H1 (cell line): ENCODE measurements around the gene PGGHG. TPM values are rescaled to one million over a fixed set of nuclear protein-coding genes. Genes with fewer than 3 reads are reported as not detected.

ENCODE experiments used
- CTCF ChIA-PET: fragments of 300-600 bp; sonication (Branson Sonifier 250); formaldehyde crosslinking; loops from one replicate; lab custom pipeline; 2021; ENCODE audit not compliant: partially characterized antibody; lab: Charles Lee
- POLR2A ChIA-PET: fragments of 300-600 bp; sonication (Branson Sonifier 250); formaldehyde crosslinking; loops from one replicate; lab custom pipeline; 2021; ENCODE audit warnings: inconsistent platforms; ENCODE audit not compliant: partially characterized antibody; lab: Charles Lee
- DNase-seq, 2 experiments: peaks; one replicate each; pipeline versions ENCODE4 v3.0.0 to v3.0.0-alpha.2; 2010 to 2022; ENCODE audit warnings: low spot score in 2 of 2, low read depth in 1 of 2, mixed read lengths in 1 of 2
- FAIRE-seq: peaks from 2 replicates; lab custom pipeline; 2011; peaks lifted over from hg19 to GRCh38; lab: Jason Lieb, UNC
- H2AFZ ChIP-seq: 2 replicates; pipeline ENCODE4 v1.8.1; 2012; ENCODE audit warnings: low read length, inconsistent platforms
- H2AK5ac ChIP-seq: 2 replicates; pipeline ENCODE4 v1.6.1; 2013; ENCODE audit warnings: low read depth, low read length
- H2BK120ac ChIP-seq: replicated peaks from 2 replicates; pipeline ENCODE3; 2013; ENCODE audit warnings: low read depth, low read length, inconsistent platforms
- H2BK12ac ChIP-seq: 2 replicates; pipeline ENCODE4 v1.6.1; 2013; ENCODE audit warnings: low read depth, low read length
- H2BK15ac ChIP-seq: 2 replicates; pipeline ENCODE4 v1.6.1; 2013; ENCODE audit warnings: low read length
- H2BK20ac ChIP-seq: 2 replicates; pipeline ENCODE4 v1.6.1; 2013; ENCODE audit warnings: low read length
- H2BK5ac ChIP-seq: 2 replicates; pipeline ENCODE4 v1.6.1; 2013; ENCODE audit warnings: low read depth, low read length
- H3K14ac ChIP-seq: 2 replicates; pipeline ENCODE4 v1.6.1; 2013; ENCODE audit warnings: inconsistent platforms; ENCODE audit not compliant: insufficient read length
- H3K18ac ChIP-seq: 2 replicates; pipeline ENCODE4 v1.6.1; 2013; ENCODE audit warnings: low read length; ENCODE audit errors: extremely low read depth
- H3K23ac ChIP-seq: 2 replicates; pipeline ENCODE4 v1.6.1; 2013; ENCODE audit warnings: inconsistent platforms; ENCODE audit not compliant: insufficient read length
- H3K23me2 ChIP-seq: 2 replicates; pipeline ENCODE4 v1.6.1; 2013; ENCODE audit warnings: low read depth, low read length
- H3K27ac ChIP-seq: 2 replicates; pipeline ENCODE4 v1.6.1; 2011; ENCODE audit warnings: low read depth, low read length, inconsistent platforms
- H3K27me3 ChIP-seq, 4 experiments: replicated peaks in 1 of 4; 1 replicate in 1 of 4; 2 replicates in 3 of 4; pipeline versions ENCODE4 v1.6.1 to v1.8.1; 2011 to 2013; ENCODE audit warnings: low read length in 3 of 4, mild to moderate bottlenecking in 3 of 4, inconsistent platforms in 2 of 4, mixed read lengths in 2 of 4, moderate library complexity in 1 of 4; ENCODE audit not compliant: control insufficient read depth in 3 of 4, insufficient read depth in 3 of 4; ENCODE audit errors: extremely low read depth in 1 of 4
- H3K36me3 ChIP-seq, 4 experiments: 2 replicates each; pipeline versions ENCODE4 v1.6.1 to v1.8.1; 2011 to 2013; ENCODE audit warnings: mild to moderate bottlenecking in 4 of 4, low read length in 3 of 4, moderate library complexity in 2 of 4, control low read depth in 1 of 4, inconsistent platforms in 1 of 4; ENCODE audit not compliant: insufficient read depth in 4 of 4, control insufficient read depth in 2 of 4
- H3K4ac ChIP-seq: replicated peaks from 2 replicates; pipeline ENCODE3; 2013; ENCODE audit warnings: low read length, low read depth, mixed read lengths, inconsistent platforms; ENCODE audit not compliant: insufficient read length
- H3K4me1 ChIP-seq, 4 experiments: replicated peaks in 1 of 4; 1 replicate in 1 of 4; 2 replicates in 3 of 4; pipeline versions ENCODE4 v1.6.1 to v1.8.1; 2011 to 2013; ENCODE audit warnings: low read length in 3 of 4, inconsistent platforms in 2 of 4, mixed read lengths in 1 of 4; ENCODE audit not compliant: insufficient read depth in 4 of 4, control insufficient read depth in 3 of 4
- H3K4me2 ChIP-seq, 2 experiments: 2 replicates each; pipeline versions ENCODE4 v1.6.1 to v1.8.1; 2011 to 2013; ENCODE audit warnings: low read depth in 2 of 2, low read length in 2 of 2, control low read depth in 1 of 2, inconsistent platforms in 1 of 2, mild to moderate bottlenecking in 1 of 2; ENCODE audit not compliant: insufficient read depth in 1 of 2
- H3K4me3 ChIP-seq, 4 experiments: fragments of 200-600, 300-600 bp in 1 of 4; sonication (generic), shearing (Covaris generic), sonication (Bioruptor Twin) in 1 of 4; 2 replicates each; pipeline versions ENCODE4 v1.5.1 to v1.8.1; 2011 to 2016; ENCODE audit warnings: low read length in 4 of 4, low read depth in 3 of 4, control low read depth in 2 of 4, inconsistent platforms in 2 of 4, mild to moderate bottlenecking in 2 of 4, mixed read lengths in 1 of 4, moderate library complexity in 1 of 4; ENCODE audit not compliant: insufficient read depth in 2 of 4; ENCODE audit errors: extremely low read depth in 1 of 4
- H3K56ac ChIP-seq: replicated peaks from 2 replicates; pipeline ENCODE3; 2013; ENCODE audit warnings: low read depth, mild to moderate bottlenecking, mixed read lengths, low read length, inconsistent platforms; ENCODE audit not compliant: insufficient read length
- H3K79me1 ChIP-seq: 2 replicates; pipeline ENCODE4 v1.6.1; 2013; ENCODE audit warnings: low read depth, low read length, control low read depth
- H3K79me2 ChIP-seq, 2 experiments: 2 replicates each; pipeline versions ENCODE4 v1.6.1 to v1.8.1; 2012 to 2013; ENCODE audit warnings: low read length in 2 of 2, mild to moderate bottlenecking in 2 of 2, inconsistent platforms in 1 of 2; ENCODE audit not compliant: insufficient read depth in 2 of 2, control insufficient read depth in 1 of 2
- H3K9ac ChIP-seq, 4 experiments: replicated peaks in 1 of 4; 1 replicate in 1 of 4; 2 replicates in 3 of 4; pipeline versions ENCODE4 v1.6.1 to v1.8.1; 2011 to 2013; ENCODE audit warnings: low read depth in 3 of 4, low read length in 3 of 4, control low read depth in 2 of 4, mild to moderate bottlenecking in 2 of 4, moderate library complexity in 2 of 4, inconsistent platforms in 1 of 4; ENCODE audit errors: extremely low read depth in 1 of 4
- H3K9me3 ChIP-seq, 2 experiments: 2 replicates each; pipeline versions ENCODE4 v1.6.1 to v1.8.1; 2012 to 2013; ENCODE audit warnings: mild to moderate bottlenecking in 2 of 2, moderate library complexity in 2 of 2, control low read depth in 1 of 2, inconsistent platforms in 1 of 2, low read depth in 1 of 2, low read length in 1 of 2, mixed read lengths in 1 of 2; ENCODE audit not compliant: insufficient read depth in 2 of 2
- H4K20me1 ChIP-seq, 2 experiments: replicated peaks in 1 of 2; 2 replicates each; pipeline versions ENCODE3 to v1.8.1; 2011 to 2013; ENCODE audit warnings: inconsistent platforms in 2 of 2, low read length in 2 of 2, mild to moderate bottlenecking in 1 of 2; ENCODE audit not compliant: insufficient read depth in 2 of 2, control insufficient read depth in 1 of 2
- H4K5ac ChIP-seq: 2 replicates; pipeline ENCODE4 v1.6.1; 2013; ENCODE audit warnings: low read length, low read depth, mixed read lengths, inconsistent platforms; ENCODE audit not compliant: insufficient read length
- H4K8ac ChIP-seq: 2 replicates; pipeline ENCODE4 v1.8.0; 2013; ENCODE audit warnings: mild to moderate bottlenecking, moderate library complexity, low read length, inconsistent platforms; ENCODE audit not compliant: insufficient read depth; ENCODE audit errors: extremely low read depth
- H4K91ac ChIP-seq: replicated peaks from 2 replicates; pipeline ENCODE3; 2013; ENCODE audit warnings: low read length, mixed read lengths, inconsistent platforms; ENCODE audit not compliant: insufficient read length
- ATF3 ChIP-seq: IDR thresholded peaks from 2 replicates; pipeline ENCODE4 v1.6.1; 2011; ENCODE audit warnings: low read depth, mild to moderate bottlenecking, low read length; ENCODE audit not compliant: insufficient read depth
- CHD1 ChIP-seq: IDR thresholded peaks from 2 replicates; pipeline ENCODE4 v1.6.1; 2012; ENCODE audit warnings: low read depth, low read length, improper control_type of control experiment
- E2F6 ChIP-seq: IDR thresholded peaks from 2 replicates; pipeline ENCODE4 v1.6.1; 2012; ENCODE audit warnings: inconsistent platforms
- EGR1 ChIP-seq: IDR thresholded peaks from 2 replicates; pipeline ENCODE4 v1.6.1; 2011; ENCODE audit warnings: low read depth, low read length, borderline replicate concordance
- HDAC2 ChIP-seq, 2 experiments: fragments of 300-600 bp in 1 of 2; sonication (generic) in 1 of 2; IDR thresholded peaks; 2 replicates each; pipeline ENCODE4 v1.6.1; 2011 to 2012; ENCODE audit warnings: low read depth in 2 of 2, low read length in 2 of 2, mild to moderate bottlenecking in 2 of 2, moderate library complexity in 2 of 2, borderline replicate concordance in 1 of 2, inconsistent platforms in 1 of 2
- POLR2A ChIP-seq, 2 experiments: IDR thresholded peaks; 1 replicate in 1 of 2; 2 replicates in 1 of 2; pipeline ENCODE4 v1.6.1; 2011; ENCODE audit warnings: low read depth in 2 of 2, low read length in 2 of 2, mild to moderate bottlenecking in 2 of 2; ENCODE audit errors: control extremely low read depth in 1 of 2
- USF2 ChIP-seq: IDR thresholded peaks from 2 replicates; pipeline ENCODE4 v1.6.1; 2011; ENCODE audit warnings: low read length, improper control_type of control experiment
- ZNF274 ChIP-seq: IDR thresholded peaks from 2 replicates; pipeline ENCODE4 v1.7.0; 2012; ENCODE audit warnings: low read length, borderline replicate concordance; ENCODE audit errors: extremely low read depth
- WGBS, 2 experiments: shearing (Covaris generic) in 1 of 2; methylation state at CpG; one replicate each; pipeline versions ENCODE4 v1.1.6 to v1.1.7; 2013 to 2015; ENCODE audit warnings: low lambda C conversion rate in 2 of 2, mixed read lengths in 2 of 2, inconsistent platforms in 1 of 2, low coverage in 1 of 2, missing lambda C conversion rate in 1 of 2; ENCODE audit not compliant: insufficient replicate concordance in 2 of 2, insufficient coverage in 1 of 2, insufficient read length in 1 of 2; ENCODE audit errors: extremely low coverage in 1 of 2, missing lambda C conversion rate in 1 of 2; 5-methylcytosine and 5-hydroxymethylcytosine counted together
- polyA plus RNA-seq, 7 experiments: library from polyadenylated mRNA; depleted of rRNA in 3 of 7; stranded (reverse) in 5 of 7; unstranded in 2 of 7; fragments of >200 nt in 5 of 7; fragments of 200-250 nt in 2 of 7; gene quantifications; 1 replicate in 5 of 7; 2 replicates in 1 of 7; 4 replicates in 1 of 7; pipeline versions ENCODE4 v1.2.1 to v1.2.3, GENCODE V29; 2011 to 2013; ENCODE audit warnings: missing spikeins in 2 of 7, mixed read lengths in 2 of 7
- total RNA-seq: library from RNA; stranded (reverse); fragmentation: NEBNext Ultra II Directional; extraction: Animal tissue kit (Norgen Biotek cat#: 25700); gene quantifications from 2 replicates; pipeline ENCODE4 v1.2.1, GENCODE V29; 2021

The PGGHG gene
- total and polyA plus RNA-seq, 2 of the 8 experiments (the other 6 are each of a cell fraction or from before 2014, with no cell fraction given), result 34.8 to 60.7 TPM

DNA sequence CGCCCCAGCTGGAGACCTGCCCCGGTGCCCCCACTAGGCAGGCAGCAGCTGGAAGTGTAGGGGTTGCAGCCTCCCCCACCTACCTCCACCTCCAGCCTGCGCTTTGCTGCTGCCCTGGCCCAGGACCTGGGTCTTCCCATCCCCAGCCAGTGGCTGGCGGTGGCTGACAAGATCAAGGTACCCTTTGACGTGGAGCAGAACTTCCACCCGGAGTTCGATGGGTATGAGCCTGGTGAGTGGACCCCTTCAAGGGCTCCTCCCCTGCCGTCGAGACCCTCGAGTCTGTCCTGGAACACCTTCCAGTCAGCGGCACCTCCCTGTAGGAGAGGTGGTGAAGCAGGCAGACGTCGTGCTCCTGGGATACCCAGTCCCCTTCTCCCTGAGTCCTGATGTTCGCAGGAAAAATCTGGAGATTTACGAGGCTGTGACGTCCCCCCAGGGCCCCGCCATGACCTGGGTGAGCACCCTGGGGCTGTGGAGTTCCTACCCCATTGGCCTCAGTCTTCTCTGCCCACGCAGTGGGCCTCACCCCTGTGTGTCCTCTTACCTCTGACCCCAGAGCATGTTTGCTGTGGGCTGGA, 4.4 kb downstream of the PGGHG start:
- no peak overlapping the region for H2AK5ac ChIP-seq
- DNase-seq (no peak), FAIRE-seq (no peak)
- H3K4me2 ChIP-seq, result no peak overlapping the region
- H2AFZ ChIP-seq, result no peak overlapping the region
- peaks cover 2% of the 10 kb centered on the region; the same call in 1 of the 2 replicates for H3K23me2 ChIP-seq
- no peaks in the 10 kb centered on the region for H3K9me3 ChIP-seq
- ChIA-PET CTCF (interaction anchor here (0.8 to 3.4 kb wide), 4 partner anchors 8 to 43 kb away, joined by 3 to 29 read pairs (median 7); partner anchors contain the start of gene IFITM2), POLR2A (interaction anchor here (0.9 to 3.0 kb wide), 3 partner anchors 8 to 25 kb away, joined by 3 to 17 read pairs (median 9); no protein-coding TSS in a partner anchor)
- WGBS, 2 experiments, result 86% methylated on average over 16 of the region's 18 CpGs; no CpG with 5 or more reads in 1 of the 2 experiments
- peaks cover 0 to 35% (median 24%) of the 10 kb centered on the region in 4 experiments; a peak in 6 of 7 replicates for H3K4me1 ChIP-seq
- H3K4me3 ChIP-seq, result no peak overlapping the region
- no peak overlapping the region for H3K18ac ChIP-seq
- H3K23ac ChIP-seq, result no peak overlapping the region
- H4K20me1 ChIP-seq, result no peaks in the 10 kb centered on the region
- no peak overlapping the region for H3K27ac ChIP-seq
- TF ChIP-seq CHD1 (no peak), POLR2A (IDR thresholded peaks at IDR 0.05; ENCODE audit: control extremely low read depth in 1 of 2, low read depth in 2 of 2, low read length in 2 of 2) (no peak), ZNF274 (no peak), ATF3 (no peak), E2F6 (no peak), EGR1 (no peak), USF2 (no peak), HDAC2 (IDR thresholded peaks at IDR 0.05; ENCODE audit: borderline replicate concordance in 1 of 2, low read depth in 2 of 2, low read length in 2 of 2) (no peak)
- H3K79me2 ChIP-seq, result no peaks in the 10 kb centered on the region
- peaks cover 3 to 30% (median 15%) of the 10 kb centered on the region in 4 experiments; a peak in 6 of 8 replicates for H3K36me3 ChIP-seq
- no peak overlapping the region for H4K91ac ChIP-seq
- peaks cover under 1 to 2% (median 2%) of the 10 kb centered on the region in 4 experiments; a peak in 6 of 7 replicates for H3K27me3 ChIP-seq
- no peak overlapping the region for H3K56ac ChIP-seq
- no peak overlapping the region for H4K5ac ChIP-seq
- H2BK12ac ChIP-seq, result no peak overlapping the region
- no peak overlapping the region for H3K9ac ChIP-seq
- H2BK120ac ChIP-seq, result no peak overlapping the region
- H3K79me1 ChIP-seq, result 0 out of 2 replicates have a peak, but pooled peaks cover 4% of the 10 kb centered on the region
- no peak overlapping the region for H2BK20ac ChIP-seq
- no peak overlapping the region for H4K8ac ChIP-seq
- 0 out of 2 replicates have a peak overlapping the region, but pooled peaks have one; percentile 46 for H2BK15ac ChIP-seq
- no peak overlapping the region for H3K14ac ChIP-seq
- no peak overlapping the region for H3K4ac ChIP-seq
- H2BK5ac ChIP-seq, result 0 out of 2 replicates have a peak overlapping the region, but pooled peaks have one; percentile 24
